Heart left ventricle (tissue), 13 donors: ENCODE results near the gene CCDC33.

Experiments used
- POLR2A ChIP-seq, 2 donors: fragments of 450-650 bp; IDR thresholded peaks; one replicate each; pipeline ENCODE4 v1.6.1; 2017; ENCODE audit warnings: antibody characterized with exemption in 2 of 2, mild to moderate bottlenecking in 2 of 2, moderate library complexity in 2 of 2
- TF ChIP-seq, protein P1 (sequence below), 12 donors: fragments of 200-600 bp; sonication (generic) in 4 of 12; IDR thresholded peaks; one replicate each; pipeline versions ENCODE4 v1.5.0 to v1.8.0; 2018 to 2022; ENCODE audit warnings: antibody characterized with exemption in 12 of 12, mild to moderate bottlenecking in 5 of 12
- donor health status: ischemic (EF 13 %, LVEDD 7.1; RV severe dilation, severe dysfunction).
- donor health status: DM: no; HTN: yes; CAD: no.
- donor health status: DM: no; HTN: no; CAD: no.
- donor health status: ischemic (EF 25% LVEDD 6.9; RV normal size, moderate dysfunction).
- donor health status: ischemic (EF 25% LVEDD 5.7; RV mildly dilated, moderate dysfunction).
- donor health status: ischemic (EF 35%, LVEDD 5.7; RV mildly dilated, moderate dysfunction).
- donor health status: nonischemic (EF 11% LVEDD 7.7; RV severe dilation, severe dysfunction).
- donor health status: DM: yes; HTN: yes; CAD: no.
- donor health status: PGD.
- donor health status: ischemic (EF 29% LVEDD 5.4; RV normal size, mild dysfunction).
- donor health status: nonischemic (EF 23%, LVEDD 6.1; RV moderate dilation, normal function).

DNA sequence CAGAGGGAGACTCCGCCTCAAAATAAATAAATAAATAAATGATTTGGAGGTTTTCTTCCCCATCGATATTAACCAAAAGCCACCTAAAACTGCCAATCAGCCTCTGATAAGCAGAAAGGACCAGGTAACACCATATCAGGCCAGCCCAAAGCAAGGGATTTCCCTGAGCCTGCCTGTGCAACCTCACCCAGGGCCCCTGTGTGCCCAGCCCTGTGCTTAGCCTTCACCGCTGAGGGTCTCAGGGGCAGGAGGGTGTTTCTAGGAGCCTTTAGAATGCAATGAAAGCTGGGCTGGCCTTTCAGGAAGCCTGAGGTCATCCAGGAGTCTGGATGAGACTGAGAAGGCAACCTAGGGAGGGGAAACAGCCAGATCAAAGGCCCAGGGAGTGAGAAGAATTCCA, 95.9 kb downstream of the CCDC33 start:
- TF ChIP-seq, protein P1, sequence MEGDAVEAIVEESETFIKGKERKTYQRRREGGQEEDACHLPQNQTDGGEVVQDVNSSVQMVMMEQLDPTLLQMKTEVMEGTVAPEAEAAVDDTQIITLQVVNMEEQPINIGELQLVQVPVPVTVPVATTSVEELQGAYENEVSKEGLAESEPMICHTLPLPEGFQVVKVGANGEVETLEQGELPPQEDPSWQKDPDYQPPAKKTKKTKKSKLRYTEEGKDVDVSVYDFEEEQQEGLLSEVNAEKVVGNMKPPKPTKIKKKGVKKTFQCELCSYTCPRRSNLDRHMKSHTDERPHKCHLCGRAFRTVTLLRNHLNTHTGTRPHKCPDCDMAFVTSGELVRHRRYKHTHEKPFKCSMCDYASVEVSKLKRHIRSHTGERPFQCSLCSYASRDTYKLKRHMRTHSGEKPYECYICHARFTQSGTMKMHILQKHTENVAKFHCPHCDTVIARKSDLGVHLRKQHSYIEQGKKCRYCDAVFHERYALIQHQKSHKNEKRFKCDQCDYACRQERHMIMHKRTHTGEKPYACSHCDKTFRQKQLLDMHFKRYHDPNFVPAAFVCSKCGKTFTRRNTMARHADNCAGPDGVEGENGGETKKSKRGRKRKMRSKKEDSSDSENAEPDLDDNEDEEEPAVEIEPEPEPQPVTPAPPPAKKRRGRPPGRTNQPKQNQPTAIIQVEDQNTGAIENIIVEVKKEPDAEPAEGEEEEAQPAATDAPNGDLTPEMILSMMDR (IDR thresholded peaks at IDR 0.05): no peak
- no peak for TF ChIP-seq POLR2A (IDR thresholded peaks at IDR 0.05)
